ENCODE data around the gene NDUFS4.

NDUFS4 gene

GRCh38 chr5:53560506-53561191 is at the start of gene NDUFS4:
NDUFS4 (plus strand) TSS chr5:53560639; CDS start chr5:53560663, 24 bp downstream.
- TF ChIP-seq MAX (IDR thresholded peaks at IDR 0.05) (no peak), FOXM1 (IDR thresholded peaks at IDR 0.05; ENCODE audit: borderline replicate concordance, low read depth) (no peak), EP300 (IDR thresholded peaks at IDR 0.05; ENCODE audit: borderline replicate concordance) (0 out of 2 replicates have a peak, but pooled peaks have one; percentile 14), TAF1 (IDR thresholded peaks at IDR 0.05; ENCODE audit: low read depth) (peak; percentile 97), ZBTB7A (IDR thresholded peaks at IDR 0.05; ENCODE audit: low read depth) (no peak), REST (IDR thresholded peaks at IDR 0.05; ENCODE audit: low read depth) (0 out of 2 replicates have a peak, but pooled peaks have one; percentile 0), YY1 (IDR thresholded peaks at IDR 0.05; ENCODE audit: low read depth) (peak; percentile 97), RAD21 (IDR thresholded peaks at IDR 0.05; ENCODE audit: low read depth) (no peak), NFIC (IDR thresholded peaks at IDR 0.05) (no peak), TCF12 (IDR thresholded peaks at IDR 0.05; ENCODE audit: low read depth) (peak; percentile 45; the same call in 1 of the 2 replicates), TEAD4 (IDR thresholded peaks at IDR 0.05) (no peak), CREB1 (IDR thresholded peaks at IDR 0.05; ENCODE audit: low read depth) (no peak), USF1 (IDR thresholded peaks at IDR 0.05) (no peak), CEBPB (IDR thresholded peaks at IDR 0.05) (peak; percentile 100), EGR1 (IDR thresholded peaks at IDR 0.05) (no peak)

- TF ChIP-seq TEAD4 (IDR thresholded peaks at IDR 0.05) (no peak), FOXM1 (IDR thresholded peaks at IDR 0.05; ENCODE audit: borderline replicate concordance, low read depth) (no peak), TCF12 (IDR thresholded peaks at IDR 0.05; ENCODE audit: low read depth) (no peak), EP300 (IDR thresholded peaks at IDR 0.05; ENCODE audit: borderline replicate concordance) (no peak), REST (IDR thresholded peaks at IDR 0.05; ENCODE audit: low read depth) (no peak), CREB1 (IDR thresholded peaks at IDR 0.05; ENCODE audit: low read depth) (no peak), MAX (IDR thresholded peaks at IDR 0.05) (no peak), EGR1 (IDR thresholded peaks at IDR 0.05) (no peak), ZBTB7A (IDR thresholded peaks at IDR 0.05; ENCODE audit: low read depth) (no peak), USF1 (IDR thresholded peaks at IDR 0.05) (no peak), NFIC (IDR thresholded peaks at IDR 0.05) (no peak)
Measured at GRCh38 chr5:53512539-53512938, 47.9 kb upstream of the NDUFS4 start.

GRCh38 chr5:53515988-53516387 is 44.5 kb upstream of the NDUFS4 start:
- TF ChIP-seq NFIC (IDR thresholded peaks at IDR 0.05) (no peak), CREB1 (IDR thresholded peaks at IDR 0.05; ENCODE audit: low read depth) (no peak), EP300 (IDR thresholded peaks at IDR 0.05; ENCODE audit: borderline replicate concordance) (no peak), ZBTB7A (IDR thresholded peaks at IDR 0.05; ENCODE audit: low read depth) (no peak), TCF12 (IDR thresholded peaks at IDR 0.05; ENCODE audit: low read depth) (no peak), FOXM1 (IDR thresholded peaks at IDR 0.05; ENCODE audit: borderline replicate concordance, low read depth) (no peak), RAD21 (IDR thresholded peaks at IDR 0.05; ENCODE audit: low read depth) (no peak), EGR1 (IDR thresholded peaks at IDR 0.05) (no peak), CEBPB (IDR thresholded peaks at IDR 0.05) (no peak), YY1 (IDR thresholded peaks at IDR 0.05; ENCODE audit: low read depth) (no peak), TAF1 (IDR thresholded peaks at IDR 0.05; ENCODE audit: low read depth) (no peak), TEAD4 (IDR thresholded peaks at IDR 0.05) (no peak), USF1 (IDR thresholded peaks at IDR 0.05) (no peak), MAX (IDR thresholded peaks at IDR 0.05) (no peak), REST (IDR thresholded peaks at IDR 0.05; ENCODE audit: low read depth) (no peak)

Data from Ishikawa (cell line).